GM12873 (cell line): ENCODE measurements around the gene SDHB.

Experiments
- CTCF ChIP-seq: IDR thresholded peaks from 2 replicates; pipeline ENCODE4 v1.5.1; 2012; ENCODE audit warnings: low read depth, mild to moderate bottlenecking, moderate library complexity, low read length, control low read depth; ENCODE audit not compliant: insufficient read depth; ENCODE audit errors: missing control alignments

The SDHB gene

GRCh38 chr1:17071794-17072193, 18.0 kb upstream of the SDHB start:
- TF ChIP-seq CTCF: no peak

- no peak for TF ChIP-seq CTCF
Observed at GRCh38 chr1:17070163-17070525, 16.3 kb upstream of the SDHB start.

- TF ChIP-seq CTCF: no peak
Observed at GRCh38 chr1:17069452-17070162, 15.8 kb upstream of the SDHB start.

GRCh38 chr1:17068789-17069188, 15.0 kb upstream of the SDHB start:
- no peak for TF ChIP-seq CTCF

GRCh38 chr1:17067465-17068240, 13.8 kb upstream of the SDHB start:
- no peak for TF ChIP-seq CTCF

GRCh38 chr1:17067069-17067426, 13.2 kb upstream of the SDHB start:
- no peak for TF ChIP-seq CTCF

- no peak for TF ChIP-seq CTCF
Observed at GRCh38 chr1:17066361-17067068, 12.7 kb upstream of the SDHB start.
